A549 (cell line): ENCODE measurements around the gene PPP1R1B. TPM values are rescaled to one million over a fixed set of nuclear protein-coding genes. Genes with fewer than 3 reads are reported as not detected.

ENCODE experiments used
- ATAC-seq, 2 experiments: fragments of 200-7000 bp in 1 of 2; fragments of >200 bp in 1 of 2; cut with Nextera tagmentation in 1 of 2; cut with Tn5 transposase in 1 of 2; 3 replicates each; pipeline versions ENCODE4 v1.8.0 to v1.9.1; 2018 to 2020; ENCODE audit warnings: mild to moderate bottlenecking in 1 of 2, moderate library complexity in 1 of 2
- CTCF ChIA-PET: fragments of 300-600 bp; sonication (Branson Sonifier 250); formaldehyde crosslinking; extraction: SDS; loops from one replicate; lab custom pipeline; 2021; ENCODE audit warnings: antibody characterized with exemption, inconsistent platforms; lab: Yijun Ruan, JAX
- POLR2A ChIA-PET: fragments of 350-600 bp; formaldehyde crosslinking; extraction: SDS; loops from one replicate; lab custom pipeline; 2021; ENCODE audit warnings: antibody characterized with exemption, inconsistent platforms; lab: Yijun Ruan, JAX
- DNase-seq, 2 experiments: peaks; one replicate each; pipeline versions ENCODE4 v3.0.0 to v3.0.0-alpha.2; 2011 to 2016; ENCODE audit warnings: low read depth in 1 of 2, low spot score in 1 of 2
- FAIRE-seq: peaks from 2 replicates; lab custom pipeline; 2011; peaks lifted over from hg19 to GRCh38; lab: Jason Lieb, UNC
- H3K27ac ChIP-seq, 2 experiments: fragments of >200 bp; sonication (Bioruptor Twin); formaldehyde crosslinking; 3 replicates each; pipeline ENCODE4 v1.5.1; 2016 to 2017
- H3K4me1 ChIP-seq: fragments of >200 bp; sonication (Bioruptor Twin); formaldehyde crosslinking; 3 replicates; pipeline ENCODE4 v1.6.1; 2016
- H3K4me2 ChIP-seq: fragments of >200 bp; sonication (Bioruptor Twin); formaldehyde crosslinking; 3 replicates; pipeline ENCODE4 v1.6.1; 2016
- H3K4me3 ChIP-seq: fragments of >200 bp; sonication (Bioruptor Twin); formaldehyde crosslinking; 3 replicates; pipeline ENCODE4 v1.5.1; 2016
- H3K9me3 ChIP-seq: fragments of >200 bp; sonication (Bioruptor Twin); formaldehyde crosslinking; 3 replicates; pipeline ENCODE4 v1.6.1; 2016
- BHLHE40 ChIP-seq: IDR thresholded peaks from 2 replicates; pipeline ENCODE4 v1.6.1; 2012; ENCODE audit warnings: low read depth, low read length, inconsistent platforms
- CBX2 ChIP-seq: fragments of 200-600 bp; sonication (generic); IDR thresholded peaks from 2 replicates; pipeline ENCODE4 v1.6.1; 2016; ENCODE audit warnings: low read depth, mild to moderate bottlenecking, borderline replicate concordance
- HDAC2 ChIP-seq: fragments of 200-600 bp; sonication (generic); IDR thresholded peaks from 2 replicates; pipeline ENCODE4 v1.6.1; 2016
- HMGXB4 ChIP-seq: fragments of 250-450 bp; sonication (Bioruptor Pico); IDR thresholded peaks from 2 replicates; pipeline ENCODE4 v1.5.0; 2021; ENCODE audit warnings: mild to moderate bottlenecking, moderate library complexity, borderline replicate concordance
- PHF8 ChIP-seq: fragments of 200-600 bp; sonication (generic); IDR thresholded peaks from 2 replicates; pipeline ENCODE4 v1.6.1; 2016; ENCODE audit warnings: low read depth, mild to moderate bottlenecking, antibody characterized with exemption, moderate library complexity, borderline replicate concordance
- RNF2 ChIP-seq: fragments of 200-600 bp; sonication (generic); IDR thresholded peaks from 2 replicates; pipeline ENCODE4 v1.6.1; 2016; ENCODE audit warnings: low read depth, mild to moderate bottlenecking, antibody characterized with exemption, moderate library complexity, borderline replicate concordance
- TFCP2L1 ChIP-seq: fragments of 250-450 bp; sonication (Bioruptor Pico); IDR thresholded peaks from 2 replicates; pipeline ENCODE4 v1.5.0; 2021; ENCODE audit warnings: mild to moderate bottlenecking
- ZNF302 ChIP-seq: fragments of 250-450 bp; sonication (Bioruptor Pico); IDR thresholded peaks from 2 replicates; pipeline ENCODE4 v1.9.0; 2021; ENCODE audit warnings: inconsistent platforms, mild to moderate bottlenecking, moderate library complexity
- WGBS: methylation state at CpG from one replicate; pipeline ENCODE4 v1.1.6; 2017; ENCODE audit errors: missing lambda C conversion rate; 5-methylcytosine and 5-hydroxymethylcytosine counted together
- polyA plus RNA-seq, 4 experiments: library from polyadenylated mRNA; depleted of rRNA in 3 of 4; stranded (reverse); fragments of >200 nt; fragmentation: RNase III in 1 of 4; extraction: RNeasy Plus Mini Kit Qiagen cat#74134 plus additional on column Dnase treatment in 1 of 4; gene quantifications; 2 replicates in 3 of 4; 3 replicates in 1 of 4; pipeline ENCODE4 v1.2.3, GENCODE V29; 2011 to 2017
- TF ChIP-seq, protein P1 (sequence below): fragments of 150-350 bp; IDR thresholded peaks from 2 replicates; pipeline ENCODE4 v1.6.1; 2014; ENCODE audit warnings: low read depth, mild to moderate bottlenecking, low read length
- TF ChIP-seq, protein P2 (sequence below): IDR thresholded peaks from 2 replicates; pipeline ENCODE4 v1.6.1; 2012
- TF ChIP-seq, protein P3 (sequence below): IDR thresholded peaks from 2 replicates; pipeline ENCODE4 v1.6.1; 2012; ENCODE audit warnings: low read depth, borderline replicate concordance

PPP1R1B gene
- polyA plus RNA-seq, 2 of the 4 experiments (the other 2 are of a cell fraction): 0.10 TPM; not detected in 1

DNA sequence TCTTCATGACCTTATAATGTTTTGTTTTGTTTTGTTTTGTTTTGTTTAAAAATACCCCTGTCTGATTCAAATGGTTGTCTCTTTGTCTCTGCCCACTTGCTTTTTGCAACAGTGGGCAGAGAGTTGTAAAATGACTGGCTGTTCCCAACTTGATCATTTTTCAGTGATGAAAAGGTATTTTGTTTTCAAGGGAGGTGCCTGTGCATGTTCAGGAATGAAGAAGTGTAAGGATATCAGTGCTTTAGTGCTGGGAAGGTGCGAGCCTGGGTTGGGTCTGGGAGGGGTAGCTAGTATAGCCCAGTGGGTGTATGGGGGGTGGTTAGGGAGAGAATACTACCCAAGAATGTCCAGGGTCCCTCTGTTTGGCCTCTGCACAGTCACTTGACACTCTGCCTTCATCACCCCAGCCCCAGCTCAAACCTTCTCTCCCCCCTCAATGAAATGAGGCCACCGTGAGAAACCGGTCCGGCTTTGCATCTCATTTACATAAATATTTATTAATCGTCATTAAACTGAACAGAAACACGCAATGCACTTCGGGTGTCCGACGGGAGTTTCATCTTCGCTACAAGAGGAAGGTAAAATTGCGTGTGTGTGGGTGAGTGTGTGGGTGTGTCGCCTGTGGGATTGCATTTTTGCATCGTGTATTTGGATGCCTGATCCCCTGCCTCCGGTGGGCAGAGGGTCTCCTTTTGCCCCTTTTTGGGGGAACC, 23.3 kb upstream of the PPP1R1B start (continued):
- TF ChIP-seq CBX2: no peak

DNA sequence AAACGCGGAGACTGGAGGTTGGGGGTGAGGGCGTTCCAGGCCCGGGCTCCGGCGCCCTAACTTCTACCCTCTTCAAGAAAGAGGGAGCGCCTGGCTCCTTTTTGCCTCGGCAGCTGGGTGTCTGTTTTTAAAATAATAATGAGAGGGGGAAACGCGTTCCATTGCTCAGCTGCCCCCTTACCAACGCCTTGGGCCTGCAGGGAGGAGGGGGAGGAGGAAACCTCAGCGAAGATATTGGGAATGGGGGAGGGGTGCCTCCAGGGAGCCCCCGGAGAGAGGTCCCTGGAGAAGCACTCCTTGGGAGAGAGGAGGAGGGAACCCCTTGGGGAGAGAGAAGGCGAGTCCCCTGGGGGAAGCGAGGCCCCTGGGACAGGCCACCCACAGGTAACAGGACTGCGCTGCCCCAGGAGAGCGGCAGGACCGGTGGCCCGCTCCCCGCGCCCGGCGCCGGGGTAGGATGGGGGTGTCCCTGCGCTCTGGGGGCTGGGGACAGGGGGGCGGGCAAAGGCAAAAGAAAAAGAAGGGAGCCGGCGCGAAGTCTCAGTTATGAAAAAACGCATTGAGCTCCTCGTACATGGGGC, 21.8 kb upstream of the PPP1R1B start:
- TF ChIP-seq BHLHE40 (no peak), RNF2 (peak; percentile 27; the same call in 1 of the 2 replicates)
- FAIRE-seq (no peak), ATAC-seq (no peak), DNase-seq (no peak)
- WGBS: 23% methylated on average over 22 of the region's 31 CpGs
- peak overlapping the region; percentile 30; the same call in 2 of the 3 replicates for H3K4me3 ChIP-seq
- ChIA-PET CTCF (interaction anchor here (1.1 to 58.8 kb wide), 6 partner anchors 10 to 111 kb away, joined by 3 to 1581 read pairs (median 10); partner anchors contain the start of genes PPP1R1B and STARD3), POLR2A (interaction anchor here (0.5 to 1.0 kb wide), 3 partner anchors 17 to 283 kb away, joined by 3 to 8 read pairs (median 5); no protein-coding TSS in a partner anchor)
- H3K9me3 ChIP-seq: no peaks in the 10 kb centered on the region
- H3K4me1 ChIP-seq: peaks cover 44% of the 10 kb centered on the region
- H3K27ac ChIP-seq: no peak overlapping the region
- H3K4me2 ChIP-seq: peak overlapping the region; percentile 92

- ATAC-seq: peak; percentile 38 to 66
- WGBS: 20% methylated on average over 70 of the region's 102 CpGs
- H3K4me2 ChIP-seq: peak overlapping the region; percentile 92
- TF ChIP-seq TFCP2L1 (CRISPR knock-in tag) (no peak), ZNF302 (no peak), PHF8 (no peak), HDAC2 (peak; percentile 99)
- TF ChIP-seq, protein P1, sequence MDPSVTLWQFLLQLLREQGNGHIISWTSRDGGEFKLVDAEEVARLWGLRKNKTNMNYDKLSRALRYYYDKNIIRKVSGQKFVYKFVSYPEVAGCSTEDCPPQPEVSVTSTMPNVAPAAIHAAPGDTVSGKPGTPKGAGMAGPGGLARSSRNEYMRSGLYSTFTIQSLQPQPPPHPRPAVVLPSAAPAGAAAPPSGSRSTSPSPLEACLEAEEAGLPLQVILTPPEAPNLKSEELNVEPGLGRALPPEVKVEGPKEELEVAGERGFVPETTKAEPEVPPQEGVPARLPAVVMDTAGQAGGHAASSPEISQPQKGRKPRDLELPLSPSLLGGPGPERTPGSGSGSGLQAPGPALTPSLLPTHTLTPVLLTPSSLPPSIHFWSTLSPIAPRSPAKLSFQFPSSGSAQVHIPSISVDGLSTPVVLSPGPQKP: no peak
- TF ChIP-seq, protein P2, sequence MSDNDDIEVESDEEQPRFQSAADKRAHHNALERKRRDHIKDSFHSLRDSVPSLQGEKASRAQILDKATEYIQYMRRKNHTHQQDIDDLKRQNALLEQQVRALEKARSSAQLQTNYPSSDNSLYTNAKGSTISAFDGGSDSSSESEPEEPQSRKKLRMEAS: 0 out of 2 replicates have a peak, but pooled peaks have one; percentile 7
- peak overlapping the region; percentile 30 for H3K4me3 ChIP-seq
- H3K4me1 ChIP-seq: peaks cover 44% of the 10 kb centered on the region
- ChIA-PET POLR2A (interaction anchor here (0.5 to 1.0 kb wide), 3 partner anchors 16 to 282 kb away, joined by 3 to 8 read pairs (median 5); no protein-coding TSS in a partner anchor), CTCF (interaction anchor here (0.7 to 58.8 kb wide), 9 partner anchors 11 to 399 kb away, joined by 3 to 1581 read pairs (median 5); partner anchors contain the start of genes PPP1R1B and STARD3)
- no peaks in the 10 kb centered on the region for H3K9me3 ChIP-seq
- peak in 1 of 2 experiments; percentile 83 for DNase-seq
- H3K27ac ChIP-seq: no peak overlapping the region
- FAIRE-seq: no peak
These were observed 21.0 kb upstream of the PPP1R1B start for GRCh38 chr17:39605492-39606433.

GRCh38 chr17:39606434-39607056, 20.2 kb upstream of the PPP1R1B start:
- H3K4me3 ChIP-seq: peak overlapping the region; percentile 30
- POLR2A ChIA-PET: interaction anchor here (0.7 kb wide), 1 partner anchor 1351 kb away, joined by 5 read pairs; no protein-coding TSS in a partner anchor
- FAIRE-seq (no peak), ATAC-seq (peak; percentile 46 to 71; a peak in 5 of 6 replicates), DNase-seq (peak in 1 of 2 experiments; percentile 59)
- H3K4me2 ChIP-seq: peak overlapping the region; percentile 92
- peaks cover 44% of the 10 kb centered on the region for H3K4me1 ChIP-seq
- CTCF ChIA-PET: interaction anchor here (0.7 to 58.8 kb wide), 8 partner anchors 8 to 146 kb away, joined by 3 to 1581 read pairs (median 6); partner anchors contain the start of genes PPP1R1B and STARD3
- 1% methylated on average over 16 of the region's 66 CpGs for WGBS
- H3K9me3 ChIP-seq: no peaks in the 10 kb centered on the region
- H3K27ac ChIP-seq: peak overlapping the region in 1 of 2 experiments; percentile 20; a peak in 2 of 6 replicates
- TF ChIP-seq, protein P2: peak; percentile 24; the same call in 1 of the 2 replicates
- TF ChIP-seq, protein P3, sequence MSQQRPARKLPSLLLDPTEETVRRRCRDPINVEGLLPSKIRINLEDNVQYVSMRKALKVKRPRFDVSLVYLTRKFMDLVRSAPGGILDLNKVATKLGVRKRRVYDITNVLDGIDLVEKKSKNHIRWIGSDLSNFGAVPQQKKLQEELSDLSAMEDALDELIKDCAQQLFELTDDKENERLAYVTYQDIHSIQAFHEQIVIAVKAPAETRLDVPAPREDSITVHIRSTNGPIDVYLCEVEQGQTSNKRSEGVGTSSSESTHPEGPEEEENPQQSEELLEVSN: peak; percentile 42; the same call in 1 of the 2 replicates
- no peak for TF ChIP-seq HMGXB4 (CRISPR knock-in tag)
